ENCODE results near the gene DRGX.

DRGX gene

DNA sequence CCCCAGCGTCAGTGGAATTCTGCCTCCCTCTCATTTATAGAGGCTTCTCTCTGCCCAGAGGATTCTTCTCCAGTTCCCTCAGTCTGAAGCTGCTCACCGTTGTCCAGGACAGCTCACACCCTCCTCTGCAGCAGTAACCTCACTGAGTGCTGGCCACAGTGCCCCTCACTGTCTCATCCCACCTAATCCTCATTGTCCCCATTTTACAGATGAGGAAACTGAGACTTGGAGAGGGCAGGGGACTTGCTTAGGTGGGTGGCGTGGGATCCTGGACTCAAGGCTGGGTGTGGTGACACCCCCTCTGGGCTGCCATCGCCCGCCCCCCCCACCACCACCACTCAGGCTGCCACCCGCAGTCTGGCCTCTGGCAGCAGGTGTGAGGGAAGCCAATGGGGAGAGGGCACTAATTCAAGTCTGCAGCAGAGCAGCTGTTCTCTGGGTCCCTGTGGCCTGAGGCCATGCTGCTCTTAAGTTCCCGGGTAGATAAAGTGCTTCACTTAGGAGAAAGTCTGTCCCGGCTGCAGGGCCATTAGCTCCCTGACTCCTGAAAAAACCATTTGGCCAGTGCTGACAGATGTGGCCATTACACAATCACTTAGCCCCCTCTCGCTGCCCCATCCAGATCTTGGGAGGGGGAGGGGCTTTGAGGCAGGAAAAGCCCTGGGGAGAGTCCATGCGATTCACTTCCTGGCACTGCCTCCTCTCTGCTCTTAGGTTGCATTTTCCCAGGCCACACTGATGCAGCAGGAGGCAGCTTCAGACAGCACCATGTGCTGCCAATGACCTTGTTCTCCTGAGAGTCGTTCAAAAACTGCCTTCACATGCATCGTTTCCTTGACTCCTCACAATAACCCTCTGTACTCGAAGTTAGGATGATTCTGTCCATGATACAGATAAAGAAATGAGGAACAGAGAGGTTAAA is 36.3 kb downstream of the DRGX start:
- ChIA-PET CTCF (no interaction called here), POLR2A (no interaction called here)
- H3K4me1 ChIP-seq (ENCODE audit: control insufficient read depth, insufficient read depth, low read length): no peaks in the 10 kb centered on the region
- no peak overlapping the region for H3K27ac ChIP-seq (ENCODE audit: extremely low read depth, low read depth, low read length)
- TF ChIP-seq ZNF529 (tag by site-specific recombination; IDR thresholded peaks at IDR 0.05; ENCODE audit: insufficient replicate concordance): no peak
- TF ChIP-seq PRDM1 (tag by site-specific recombination; IDR thresholded peaks at IDR 0.05): no peak
- no peak for TF ChIP-seq ZNF629 (tag by site-specific recombination; IDR thresholded peaks at IDR 0.05)
- TF ChIP-seq ZNF747 (tag by site-specific recombination; IDR thresholded peaks at IDR 0.05): no peak
- TF ChIP-seq ZBTB21 (tag by site-specific recombination; IDR thresholded peaks at IDR 0.05): no peak
- TF ChIP-seq ZNF785 (tag by site-specific recombination; IDR thresholded peaks at IDR 0.05): no peak
- TF ChIP-seq ZNF214 (tag by site-specific recombination; IDR thresholded peaks at IDR 0.05; ENCODE audit: borderline replicate concordance): no peak
- no peak for TF ChIP-seq ZNF585B (tag by site-specific recombination; IDR thresholded peaks at IDR 0.05)
- TF ChIP-seq YY1 (tag by site-specific recombination; IDR thresholded peaks at IDR 0.05): no peak
- no peak for TF ChIP-seq ZNF473 (tag by site-specific recombination; IDR thresholded peaks at IDR 0.05)
- no peak for TF ChIP-seq ZNF423 (tag by site-specific recombination; IDR thresholded peaks at IDR 0.05)
- TF ChIP-seq ZSCAN18 (tag by site-specific recombination; IDR thresholded peaks at IDR 0.05): no peak
- TF ChIP-seq ZSCAN16 (tag by site-specific recombination; IDR thresholded peaks at IDR 0.05): no peak
- TF ChIP-seq ZNF677 (tag by site-specific recombination; IDR thresholded peaks at IDR 0.05): no peak
- no peak for TF ChIP-seq ZNF555 (tag by site-specific recombination; conservative IDR thresholded peaks at IDR 0.05)
- no peak for TF ChIP-seq ZNF324 (tag by site-specific recombination; IDR thresholded peaks at IDR 0.05)
- TF ChIP-seq ZNF624 (tag by site-specific recombination; IDR thresholded peaks at IDR 0.05): no peak
- no peak for TF ChIP-seq ZFP37 (tag by site-specific recombination; IDR thresholded peaks at IDR 0.05)
- no peaks in the 10 kb centered on the region for H3K36me3 ChIP-seq (ENCODE audit: control insufficient read depth in 2 of 2, insufficient read depth in 1 of 2, low read length in 2 of 2)
- no peaks in the 10 kb centered on the region for H3K9me3 ChIP-seq (ENCODE audit: control insufficient read depth, insufficient read depth, low read depth, low read length)
- H3K4me3 ChIP-seq (ENCODE audit: low read depth, low read length): no peak overlapping the region

- TF ChIP-seq ZNF24 (tag by site-specific recombination; IDR thresholded peaks at IDR 0.05) (no peak), ZNF112 (tag by site-specific recombination; IDR thresholded peaks at IDR 0.05) (no peak), ZNF214 (tag by site-specific recombination; IDR thresholded peaks at IDR 0.05; ENCODE audit: borderline replicate concordance) (no peak), ZNF837 (tag by site-specific recombination; IDR thresholded peaks at IDR 0.05) (no peak), KLF9 (tag by site-specific recombination; IDR thresholded peaks at IDR 0.05; ENCODE audit: low read depth) (no peak), ZBTB7A (tag by site-specific recombination; IDR thresholded peaks at IDR 0.05; ENCODE audit: low read depth) (no peak), ZSCAN30 (tag by site-specific recombination; IDR thresholded peaks at IDR 0.05) (no peak), FEZF1 (tag by site-specific recombination; IDR thresholded peaks at IDR 0.05) (no peak), ZNF311 (tag by site-specific recombination; IDR thresholded peaks at IDR 0.05; ENCODE audit: borderline replicate concordance) (no peak), ZNF585B (tag by site-specific recombination; IDR thresholded peaks at IDR 0.05) (no peak), ZNF416 (tag by site-specific recombination; IDR thresholded peaks at IDR 0.05) (no peak), KLF17 (tag by site-specific recombination; IDR thresholded peaks at IDR 0.05) (no peak), MYNN (tag by site-specific recombination; IDR thresholded peaks at IDR 0.05; ENCODE audit: borderline replicate concordance) (no peak), ZNF19 (tag by site-specific recombination; IDR thresholded peaks at IDR 0.05; ENCODE audit: low read depth) (no peak), ZNF555 (tag by site-specific recombination; conservative IDR thresholded peaks at IDR 0.05) (no peak)
- TF ChIP-seq, protein P1, sequence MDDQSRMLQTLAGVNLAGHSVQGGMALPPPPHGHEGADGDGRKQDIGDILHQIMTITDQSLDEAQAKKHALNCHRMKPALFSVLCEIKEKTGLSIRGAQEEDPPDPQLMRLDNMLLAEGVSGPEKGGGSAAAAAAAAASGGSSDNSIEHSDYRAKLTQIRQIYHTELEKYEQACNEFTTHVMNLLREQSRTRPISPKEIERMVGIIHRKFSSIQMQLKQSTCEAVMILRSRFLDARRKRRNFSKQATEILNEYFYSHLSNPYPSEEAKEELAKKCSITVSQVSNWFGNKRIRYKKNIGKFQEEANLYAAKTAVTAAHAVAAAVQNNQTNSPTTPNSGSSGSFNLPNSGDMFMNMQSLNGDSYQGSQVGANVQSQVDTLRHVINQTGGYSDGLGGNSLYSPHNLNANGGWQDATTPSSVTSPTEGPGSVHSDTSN (CRISPR knock-in tag; IDR thresholded peaks at IDR 0.05): no peak
- ChIA-PET POLR2A (no interaction called here), CTCF (no interaction called here)
- Histone ChIP-seq H3K4me1 (ENCODE audit: control insufficient read depth, insufficient read depth, low read length) (no peaks in the 10 kb centered on the region), H3K27ac (ENCODE audit: extremely low read depth, low read depth, low read length) (no peak overlapping the region), H3K36me3 (ENCODE audit: control insufficient read depth in 2 of 2, insufficient read depth in 1 of 2, low read length in 2 of 2) (no peaks in the 10 kb centered on the region), H3K4me3 (ENCODE audit: low read depth, low read length) (no peak overlapping the region), H3K9me3 (ENCODE audit: control insufficient read depth, insufficient read depth, low read depth, low read length) (no peaks in the 10 kb centered on the region)
Measured at GRCh38 chr10:49357910-49358309, 38.0 kb downstream of the DRGX start.

All from HEK293 (cell line).